WTC11 (cell line): Measurements from ENCODE around the gene NDUFC2. TPM values are rescaled to one million over a fixed set of nuclear protein-coding genes. Genes with fewer than 3 reads are reported as not detected.

ENCODE experiments used
- ATAC-seq: fragments of 200-7000 bp; cut with Tn5 transposase; 2 replicates; pipeline ENCODE4 v1.10.0; 2021; ENCODE audit warnings: mild to moderate bottlenecking, moderate library complexity
- CTCF ChIA-PET: fragments of 300-600 bp; sonication (Branson Sonifier 250); formaldehyde crosslinking; loops from one replicate; lab custom pipeline; 2021; ENCODE audit warnings: antibody characterized with exemption; lab: Charles Lee
- POLR2A ChIA-PET: fragments of 350-600 bp; sonication (Branson Sonifier 250); formaldehyde crosslinking; loops from one replicate; lab custom pipeline; 2021; ENCODE audit warnings: antibody characterized with exemption; lab: Charles Lee
- DNase-seq: peaks from one replicate; pipeline ENCODE4 v3.0.0; 2021; ENCODE audit warnings: low spot score
- H3K27ac Mint-ChIP-seq: 2 replicates; pipeline ENCODE4 v1.8.0; 2021; ENCODE audit warnings: mixed read lengths
- H3K27me3 Mint-ChIP-seq: 2 replicates; pipeline ENCODE4 v1.8.0; 2021; ENCODE audit warnings: low read depth, mild to moderate bottlenecking, moderate library complexity, mixed read lengths
- H3K36me3 Mint-ChIP-seq: 2 replicates; pipeline ENCODE4 v1.8.0; 2021; ENCODE audit warnings: mixed read lengths
- H3K4me1 Mint-ChIP-seq: 2 replicates; pipeline ENCODE4 v1.8.0; 2022; ENCODE audit warnings: mixed read lengths
- H3K4me3 Mint-ChIP-seq: 2 replicates; pipeline ENCODE4 v1.8.0; 2021; ENCODE audit warnings: mild to moderate bottlenecking, moderate library complexity, mixed read lengths
- H3K9me3 Mint-ChIP-seq: 2 replicates; pipeline ENCODE4 v1.8.0; 2021; ENCODE audit warnings: mixed read lengths
- ATF1 ChIP-seq: sonication (generic); formaldehyde crosslinking; IDR thresholded peaks from 2 replicates; pipeline ENCODE4 v1.8.1; 2023; ENCODE audit warnings: mild to moderate bottlenecking, moderate library complexity, missing genetic modification reagents
- ESRRA ChIP-seq: sonication (generic); formaldehyde crosslinking; IDR thresholded peaks from 2 replicates; pipeline ENCODE4 v1.8.1; 2022; ENCODE audit warnings: mild to moderate bottlenecking, missing genetic modification reagents, borderline replicate concordance
- HMGA2 ChIP-seq: fragments of 250-450 bp; sonication (Bioruptor Pico); IDR thresholded peaks from 2 replicates; pipeline ENCODE4 v1.4.0; 2021; ENCODE audit warnings: mild to moderate bottlenecking, moderate library complexity
- JAZF1 ChIP-seq: fragments of 250-450 bp; sonication (Bioruptor Pico); IDR thresholded peaks from 2 replicates; pipeline ENCODE4 v1.9.0; 2021; ENCODE audit warnings: moderate library complexity, mild to moderate bottlenecking, inconsistent platforms
- NR1H2 ChIP-seq: sonication (generic); formaldehyde crosslinking; IDR thresholded peaks from 2 replicates; pipeline ENCODE4 v1.9.0; 2021; ENCODE audit warnings: mild to moderate bottlenecking, moderate library complexity, missing genetic modification reagents
- SMAD3 ChIP-seq: sonication (generic); formaldehyde crosslinking; IDR thresholded peaks from 2 replicates; pipeline ENCODE4 v1.8.0; 2022; ENCODE audit warnings: missing genetic modification reagents, mild to moderate bottlenecking, borderline replicate concordance
- SMAD4 ChIP-seq: sonication (generic); formaldehyde crosslinking; IDR thresholded peaks from 2 replicates; pipeline ENCODE4 v1.8.0; 2022; ENCODE audit warnings: mild to moderate bottlenecking, missing genetic modification reagents
- ZBTB21 ChIP-seq: sonication (generic); formaldehyde crosslinking; IDR thresholded peaks from 2 replicates; pipeline ENCODE4 v1.8.1; 2023; ENCODE audit warnings: mild to moderate bottlenecking, missing genetic modification reagents, borderline replicate concordance
- ZNF138 ChIP-seq: sonication (generic); formaldehyde crosslinking; conservative IDR thresholded peaks from 2 replicates; pipeline ENCODE4 v1.8.1; 2022; ENCODE audit warnings: mild to moderate bottlenecking, moderate library complexity, missing genetic modification reagents
- ZNF317 ChIP-seq: sonication (generic); formaldehyde crosslinking; IDR thresholded peaks from 2 replicates; pipeline ENCODE4 v1.8.1; 2023; ENCODE audit warnings: low read depth, mild to moderate bottlenecking, moderate library complexity, missing genetic modification reagents, borderline replicate concordance
- ZNF396 ChIP-seq: fragments of 250-450 bp; sonication (Bioruptor Pico); IDR thresholded peaks from 2 replicates; pipeline ENCODE4 v1.8.0; 2021; ENCODE audit warnings: mild to moderate bottlenecking, moderate library complexity, borderline replicate concordance
- total RNA-seq: library from RNA; stranded (reverse); gene quantifications from 3 replicates; pipeline ENCODE4 v1.2.3, GENCODE V29; 2021
- TF ChIP-seq, protein P1 (sequence below): sonication (generic); formaldehyde crosslinking; IDR thresholded peaks from 2 replicates; pipeline ENCODE4 v1.8.0; 2023; ENCODE audit warnings: missing genetic modification reagents
- TF ChIP-seq, protein P2 (sequence below): sonication (generic); formaldehyde crosslinking; conservative IDR thresholded peaks from 2 replicates; pipeline ENCODE4 v1.8.1; 2023; ENCODE audit warnings: mild to moderate bottlenecking, low read depth, missing genetic modification reagents, moderate library complexity
- TF ChIP-seq, protein P3 (sequence below): fragments of 250-450 bp; sonication (Bioruptor Pico); conservative IDR thresholded peaks from 2 replicates; pipeline ENCODE4 v1.9.0; 2021; ENCODE audit warnings: mild to moderate bottlenecking
- TF ChIP-seq, protein P4 (sequence below): sonication (generic); formaldehyde crosslinking; IDR thresholded peaks from 2 replicates; pipeline ENCODE4 v1.8.1; 2023; ENCODE audit warnings: mild to moderate bottlenecking, missing genetic modification reagents
- TF ChIP-seq, protein P5 (sequence below): sonication (generic); formaldehyde crosslinking; IDR thresholded peaks from 2 replicates; pipeline ENCODE4 v1.8.1; 2023; ENCODE audit warnings: mild to moderate bottlenecking, missing genetic modification reagents, moderate library complexity
- TF ChIP-seq, protein P6 (sequence below): sonication (generic); formaldehyde crosslinking; IDR thresholded peaks from 2 replicates; pipeline ENCODE4 v1.8.1; 2022; ENCODE audit warnings: mild to moderate bottlenecking, moderate library complexity, missing genetic modification reagents
- TF ChIP-seq, protein P7 (sequence below): sonication (generic); formaldehyde crosslinking; IDR thresholded peaks from 2 replicates; pipeline ENCODE4 v1.8.0; 2023; ENCODE audit warnings: mild to moderate bottlenecking, missing genetic modification reagents

NDUFC2 gene
- total RNA-seq, 1 experiment from 2014 or later: 215 TPM

DNA sequence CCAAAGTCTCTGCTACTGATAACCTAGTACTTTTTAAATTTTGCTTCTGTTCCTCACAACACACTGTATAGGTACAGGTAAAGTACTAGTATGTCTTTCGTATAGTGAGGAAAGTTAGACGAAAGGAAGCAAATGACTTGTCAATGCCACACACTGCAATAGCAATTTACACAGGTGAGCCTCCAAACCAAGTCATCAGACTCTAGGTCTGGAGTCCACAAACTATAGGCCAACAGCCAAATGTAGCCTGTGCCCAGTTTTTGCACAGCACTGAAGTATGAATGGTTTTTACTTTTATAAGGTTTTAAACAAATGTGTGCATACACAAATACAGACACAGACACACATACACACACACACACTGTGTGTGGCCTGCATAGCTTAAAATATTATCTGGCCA lies 31.6 kb upstream of the NDUFC2 start (continued):
- TF ChIP-seq, protein P1, sequence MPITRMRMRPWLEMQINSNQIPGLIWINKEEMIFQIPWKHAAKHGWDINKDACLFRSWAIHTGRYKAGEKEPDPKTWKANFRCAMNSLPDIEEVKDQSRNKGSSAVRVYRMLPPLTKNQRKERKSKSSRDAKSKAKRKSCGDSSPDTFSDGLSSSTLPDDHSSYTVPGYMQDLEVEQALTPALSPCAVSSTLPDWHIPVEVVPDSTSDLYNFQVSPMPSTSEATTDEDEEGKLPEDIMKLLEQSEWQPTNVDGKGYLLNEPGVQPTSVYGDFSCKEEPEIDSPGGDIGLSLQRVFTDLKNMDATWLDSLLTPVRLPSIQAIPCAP (CRISPR knock-in tag): no peak
- no peak for TF ChIP-seq SMAD3 (CRISPR knock-in tag)
- no peak for TF ChIP-seq ZNF396
- no peak for TF ChIP-seq SMAD4 (CRISPR knock-in tag)

DNA sequence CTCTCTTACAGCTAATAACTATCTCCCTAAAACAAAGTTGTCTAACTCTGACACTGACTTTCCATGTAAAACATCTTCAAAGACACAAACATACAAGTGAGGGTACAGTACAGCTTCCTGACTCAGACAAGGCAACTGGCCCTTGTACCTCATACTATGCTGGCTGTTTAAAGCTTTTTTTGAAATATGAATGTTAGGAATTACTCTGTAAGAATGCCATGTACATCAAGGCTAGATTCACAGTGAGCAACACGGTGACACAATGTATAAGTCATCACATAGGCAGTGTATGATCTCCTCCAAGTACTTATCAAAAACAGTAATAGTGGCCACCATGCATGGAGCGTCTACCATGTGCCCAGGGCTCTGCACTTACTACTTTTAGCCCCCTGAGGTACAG lies 31.2 kb upstream of the NDUFC2 start:
- CTCF ChIA-PET: no interaction called here
- no peaks in the 10 kb centered on the region for H3K9me3 Mint-ChIP-seq
- H3K27me3 Mint-ChIP-seq: no peaks in the 10 kb centered on the region
- ATAC-seq: no peak
- TF ChIP-seq, protein P2, sequence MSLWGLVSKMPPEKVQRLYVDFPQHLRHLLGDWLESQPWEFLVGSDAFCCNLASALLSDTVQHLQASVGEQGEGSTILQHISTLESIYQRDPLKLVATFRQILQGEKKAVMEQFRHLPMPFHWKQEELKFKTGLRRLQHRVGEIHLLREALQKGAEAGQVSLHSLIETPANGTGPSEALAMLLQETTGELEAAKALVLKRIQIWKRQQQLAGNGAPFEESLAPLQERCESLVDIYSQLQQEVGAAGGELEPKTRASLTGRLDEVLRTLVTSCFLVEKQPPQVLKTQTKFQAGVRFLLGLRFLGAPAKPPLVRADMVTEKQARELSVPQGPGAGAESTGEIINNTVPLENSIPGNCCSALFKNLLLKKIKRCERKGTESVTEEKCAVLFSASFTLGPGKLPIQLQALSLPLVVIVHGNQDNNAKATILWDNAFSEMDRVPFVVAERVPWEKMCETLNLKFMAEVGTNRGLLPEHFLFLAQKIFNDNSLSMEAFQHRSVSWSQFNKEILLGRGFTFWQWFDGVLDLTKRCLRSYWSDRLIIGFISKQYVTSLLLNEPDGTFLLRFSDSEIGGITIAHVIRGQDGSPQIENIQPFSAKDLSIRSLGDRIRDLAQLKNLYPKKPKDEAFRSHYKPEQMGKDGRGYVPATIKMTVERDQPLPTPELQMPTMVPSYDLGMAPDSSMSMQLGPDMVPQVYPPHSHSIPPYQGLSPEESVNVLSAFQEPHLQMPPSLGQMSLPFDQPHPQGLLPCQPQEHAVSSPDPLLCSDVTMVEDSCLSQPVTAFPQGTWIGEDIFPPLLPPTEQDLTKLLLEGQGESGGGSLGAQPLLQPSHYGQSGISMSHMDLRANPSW (CRISPR knock-in tag): no peak
- TF ChIP-seq ZBTB21 (CRISPR knock-in tag): no peak
- TF ChIP-seq, protein P3, sequence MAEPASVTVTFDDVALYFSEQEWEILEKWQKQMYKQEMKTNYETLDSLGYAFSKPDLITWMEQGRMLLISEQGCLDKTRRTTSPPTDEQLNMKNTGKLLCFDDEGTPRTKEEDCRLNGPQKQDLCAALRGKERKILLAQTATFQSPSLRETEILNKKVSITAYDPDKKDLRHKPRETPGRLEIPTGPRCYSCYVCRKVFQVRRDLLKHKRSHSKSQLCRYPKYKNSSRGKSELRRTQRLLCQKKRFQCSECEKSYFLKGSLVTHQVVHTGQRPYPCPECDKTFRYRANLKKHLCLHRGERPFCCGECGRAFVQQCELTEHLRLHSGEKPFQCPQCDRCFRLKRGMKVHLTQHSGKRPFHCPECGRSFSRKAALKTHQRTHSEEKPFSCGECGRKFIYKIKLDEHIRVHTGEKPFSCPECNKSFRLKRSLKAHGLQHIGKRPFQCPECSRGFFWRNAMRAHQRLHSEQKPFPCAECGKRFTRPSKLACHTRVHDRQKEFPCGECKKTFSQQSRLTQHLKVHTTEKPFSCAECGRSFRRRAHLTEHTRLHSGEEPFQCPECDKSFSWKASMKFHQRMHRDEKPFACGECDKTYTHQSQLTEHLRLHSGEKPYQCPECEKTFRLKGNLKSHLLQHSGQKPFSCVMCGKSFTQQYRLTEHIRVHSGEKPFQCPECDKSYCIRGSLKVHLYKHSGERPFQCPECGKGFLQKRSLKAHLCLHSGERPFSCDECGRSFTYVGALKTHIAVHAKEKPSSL (CRISPR knock-in tag): no peak
- TF ChIP-seq, protein P4, sequence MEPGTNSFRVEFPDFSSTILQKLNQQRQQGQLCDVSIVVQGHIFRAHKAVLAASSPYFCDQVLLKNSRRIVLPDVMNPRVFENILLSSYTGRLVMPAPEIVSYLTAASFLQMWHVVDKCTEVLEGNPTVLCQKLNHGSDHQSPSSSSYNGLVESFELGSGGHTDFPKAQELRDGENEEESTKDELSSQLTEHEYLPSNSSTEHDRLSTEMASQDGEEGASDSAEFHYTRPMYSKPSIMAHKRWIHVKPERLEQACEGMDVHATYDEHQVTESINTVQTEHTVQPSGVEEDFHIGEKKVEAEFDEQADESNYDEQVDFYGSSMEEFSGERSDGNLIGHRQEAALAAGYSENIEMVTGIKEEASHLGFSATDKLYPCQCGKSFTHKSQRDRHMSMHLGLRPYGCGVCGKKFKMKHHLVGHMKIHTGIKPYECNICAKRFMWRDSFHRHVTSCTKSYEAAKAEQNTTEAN: no peak
- TF ChIP-seq NR1H2 (CRISPR knock-in tag): no peak
- TF ChIP-seq, protein P1 (CRISPR knock-in tag): no peak
- H3K27ac Mint-ChIP-seq: no peak overlapping the region
- H3K4me3 Mint-ChIP-seq: no peak overlapping the region
- POLR2A ChIA-PET: no interaction called here
- H3K4me1 Mint-ChIP-seq: no peaks in the 10 kb centered on the region
- DNase-seq: no peak
- H3K36me3 Mint-ChIP-seq: peaks cover 48% of the 10 kb centered on the region

DNA sequence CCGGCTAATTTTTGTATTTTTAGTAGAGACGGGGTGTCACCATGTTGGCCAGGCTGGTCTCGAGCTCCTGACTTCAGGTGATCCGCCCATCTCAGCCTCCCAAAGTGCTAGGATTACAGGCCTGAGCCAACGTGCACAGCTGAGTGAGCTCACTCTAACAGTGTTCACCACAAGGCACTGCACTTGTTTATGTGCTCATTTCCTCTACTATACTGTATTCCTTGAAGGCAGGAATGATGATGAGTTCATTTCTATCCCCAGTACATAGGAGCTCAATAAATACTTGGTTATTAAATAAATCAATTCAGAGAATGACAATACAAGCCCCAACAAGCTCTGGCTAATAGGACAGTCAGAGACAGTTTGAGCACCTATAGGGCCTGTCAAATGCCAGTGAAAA lies 30.7 kb upstream of the NDUFC2 start:
- Mint-ChIP-seq H3K4me1 (no peaks in the 10 kb centered on the region), H3K9me3 (no peaks in the 10 kb centered on the region), H3K4me3 (no peak overlapping the region), H3K27me3 (no peaks in the 10 kb centered on the region), H3K36me3 (peaks cover 50% of the 10 kb centered on the region), H3K27ac (no peak overlapping the region)
- TF ChIP-seq, protein P5, sequence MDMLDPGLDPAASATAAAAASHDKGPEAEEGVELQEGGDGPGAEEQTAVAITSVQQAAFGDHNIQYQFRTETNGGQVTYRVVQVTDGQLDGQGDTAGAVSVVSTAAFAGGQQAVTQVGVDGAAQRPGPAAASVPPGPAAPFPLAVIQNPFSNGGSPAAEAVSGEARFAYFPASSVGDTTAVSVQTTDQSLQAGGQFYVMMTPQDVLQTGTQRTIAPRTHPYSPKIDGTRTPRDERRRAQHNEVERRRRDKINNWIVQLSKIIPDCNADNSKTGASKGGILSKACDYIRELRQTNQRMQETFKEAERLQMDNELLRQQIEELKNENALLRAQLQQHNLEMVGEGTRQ (CRISPR knock-in tag): no peak
- no peak for TF ChIP-seq ESRRA (CRISPR knock-in tag)
- TF ChIP-seq HMGA2 (CRISPR knock-in tag): no peak
- no peak for TF ChIP-seq ZNF138 (CRISPR knock-in tag)
- TF ChIP-seq, protein P6, sequence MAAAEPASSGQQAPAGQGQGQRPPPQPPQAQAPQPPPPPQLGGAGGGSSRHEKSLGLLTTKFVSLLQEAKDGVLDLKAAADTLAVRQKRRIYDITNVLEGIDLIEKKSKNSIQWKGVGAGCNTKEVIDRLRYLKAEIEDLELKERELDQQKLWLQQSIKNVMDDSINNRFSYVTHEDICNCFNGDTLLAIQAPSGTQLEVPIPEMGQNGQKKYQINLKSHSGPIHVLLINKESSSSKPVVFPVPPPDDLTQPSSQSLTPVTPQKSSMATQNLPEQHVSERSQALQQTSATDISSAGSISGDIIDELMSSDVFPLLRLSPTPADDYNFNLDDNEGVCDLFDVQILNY: no peak
- no peak for TF ChIP-seq ATF1 (CRISPR knock-in tag)
- TF ChIP-seq ZNF317 (CRISPR knock-in tag): no peak
- TF ChIP-seq, protein P7, sequence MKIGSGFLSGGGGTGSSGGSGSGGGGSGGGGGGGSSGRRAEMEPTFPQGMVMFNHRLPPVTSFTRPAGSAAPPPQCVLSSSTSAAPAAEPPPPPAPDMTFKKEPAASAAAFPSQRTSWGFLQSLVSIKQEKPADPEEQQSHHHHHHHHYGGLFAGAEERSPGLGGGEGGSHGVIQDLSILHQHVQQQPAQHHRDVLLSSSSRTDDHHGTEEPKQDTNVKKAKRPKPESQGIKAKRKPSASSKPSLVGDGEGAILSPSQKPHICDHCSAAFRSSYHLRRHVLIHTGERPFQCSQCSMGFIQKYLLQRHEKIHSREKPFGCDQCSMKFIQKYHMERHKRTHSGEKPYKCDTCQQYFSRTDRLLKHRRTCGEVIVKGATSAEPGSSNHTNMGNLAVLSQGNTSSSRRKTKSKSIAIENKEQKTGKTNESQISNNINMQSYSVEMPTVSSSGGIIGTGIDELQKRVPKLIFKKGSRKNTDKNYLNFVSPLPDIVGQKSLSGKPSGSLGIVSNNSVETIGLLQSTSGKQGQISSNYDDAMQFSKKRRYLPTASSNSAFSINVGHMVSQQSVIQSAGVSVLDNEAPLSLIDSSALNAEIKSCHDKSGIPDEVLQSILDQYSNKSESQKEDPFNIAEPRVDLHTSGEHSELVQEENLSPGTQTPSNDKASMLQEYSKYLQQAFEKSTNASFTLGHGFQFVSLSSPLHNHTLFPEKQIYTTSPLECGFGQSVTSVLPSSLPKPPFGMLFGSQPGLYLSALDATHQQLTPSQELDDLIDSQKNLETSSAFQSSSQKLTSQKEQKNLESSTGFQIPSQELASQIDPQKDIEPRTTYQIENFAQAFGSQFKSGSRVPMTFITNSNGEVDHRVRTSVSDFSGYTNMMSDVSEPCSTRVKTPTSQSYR: no peak
- TF ChIP-seq JAZF1 (CRISPR knock-in tag): no peak
- POLR2A ChIA-PET: no interaction called here
- no peak for DNase-seq
- ATAC-seq: no peak
- CTCF ChIA-PET: no interaction called here
